GM23338 (cell line): ENCODE results near the gene NRF1. TPM values are rescaled to one million over a fixed set of nuclear protein-coding genes. Genes with fewer than 3 reads are reported as not detected.

Experiments
- ATAC-seq: fragments of 200-7000 bp; cut with Tn5 transposase; 3 replicates; pipeline ENCODE4 v1.9.1; 2020
- DNase-seq: peaks from one replicate; pipeline ENCODE4 v3.0.0-alpha.2; 2015; ENCODE audit warnings: low spot score
- H2AFZ ChIP-seq: fragments of 200-600 bp; sonication (generic); 2 replicates; pipeline ENCODE4 v1.8.0; 2016; ENCODE audit warnings: antibody characterized with exemption, mild to moderate bottlenecking, moderate library complexity
- H3F3A ChIP-seq: fragments of 200-600 bp; sonication (generic); replicated peaks from 2 replicates; pipeline ENCODE4 v1.8.0; 2017; ENCODE audit warnings: antibody characterized with exemption, mixed run types, low read depth
- H3K27ac ChIP-seq: fragments of 200-600 bp; sonication (generic); 2 replicates; pipeline ENCODE4 v1.6.1; 2016; ENCODE audit warnings: low read depth
- H3K27me3 ChIP-seq: fragments of 200-600 bp; sonication (generic); 2 replicates; pipeline ENCODE4 v1.8.0; 2016; ENCODE audit warnings: mild to moderate bottlenecking, mixed run types, moderate library complexity; ENCODE audit not compliant: insufficient read depth
- H3K36me3 ChIP-seq: fragments of 200-600 bp; sonication (generic); 2 replicates; pipeline ENCODE4 v1.8.0; 2016; ENCODE audit warnings: mild to moderate bottlenecking; ENCODE audit not compliant: insufficient read depth
- H3K4me1 ChIP-seq: fragments of 200-600 bp; sonication (generic); 2 replicates; pipeline ENCODE4 v1.8.0; 2016; ENCODE audit warnings: mild to moderate bottlenecking, moderate library complexity; ENCODE audit not compliant: insufficient read depth
- H3K4me2 ChIP-seq: fragments of 200-600 bp; sonication (generic); 2 replicates; pipeline ENCODE4 v1.7.1; 2017; ENCODE audit warnings: mixed run types
- H3K4me3 ChIP-seq: fragments of 200-600 bp; sonication (generic); 2 replicates; pipeline ENCODE4 v1.6.1; 2016; ENCODE audit warnings: mixed run types
- H3K79me2 ChIP-seq: fragments of 200-600 bp; sonication (generic); replicated peaks from 2 replicates; pipeline ENCODE4 v1.8.0; 2017; ENCODE audit warnings: mild to moderate bottlenecking; ENCODE audit not compliant: insufficient read depth
- H3K9me2 ChIP-seq: fragments of 200-600 bp; sonication (generic); 2 replicates; pipeline ENCODE4 v1.8.0; 2017; ENCODE audit not compliant: insufficient read depth
- H4K20me1 ChIP-seq: fragments of 200-600 bp; sonication (generic); replicated peaks from 2 replicates; pipeline ENCODE4 v1.8.0; 2017; ENCODE audit warnings: mild to moderate bottlenecking; ENCODE audit not compliant: insufficient read depth
- H3K27ac Mint-ChIP-seq: 2 replicates; pipeline ENCODE4 v1.8.0; 2020; ENCODE audit warnings: inconsistent platforms, mild to moderate bottlenecking, moderate library complexity, mixed read lengths
- H3K27me3 Mint-ChIP-seq: 3 replicates; pipeline ENCODE4 v1.8.0; 2022; ENCODE audit warnings: low read depth, mild to moderate bottlenecking, moderate library complexity, mixed read lengths, inconsistent platforms; ENCODE audit not compliant: insufficient read depth, poor library complexity
- H3K36me3 Mint-ChIP-seq: 3 replicates; pipeline ENCODE4 v1.8.0; 2021; ENCODE audit warnings: low read depth, mild to moderate bottlenecking, inconsistent platforms, moderate library complexity, mixed read lengths
- H3K4me1 Mint-ChIP-seq: 3 replicates; pipeline ENCODE4 v1.8.0; 2020; ENCODE audit warnings: mild to moderate bottlenecking, inconsistent platforms, mixed read lengths
- H3K4me3 Mint-ChIP-seq: 3 replicates; pipeline ENCODE4 v1.8.0; 2021; ENCODE audit warnings: moderate library complexity, mild to moderate bottlenecking, inconsistent platforms, mixed read lengths
- H3K9me3 Mint-ChIP-seq: 3 replicates; pipeline ENCODE4 v1.8.0; 2020; ENCODE audit warnings: moderate library complexity, mild to moderate bottlenecking, inconsistent platforms, mixed read lengths
- CREB1 ChIP-seq: fragments of 250-450 bp; sonication (Bioruptor Pico); IDR thresholded peaks from 2 replicates; pipeline ENCODE4 v1.5.0; 2020; ENCODE audit warnings: low read depth, mild to moderate bottlenecking, moderate library complexity
- CTCF ChIP-seq, 2 experiments: fragments of 200-600 bp in 1 of 2; sonication (generic) in 1 of 2; conservative IDR thresholded peaks; 2 replicates each; pipeline versions ENCODE4 v1.5.1 to v1.6.1; 2016 to 2017; ENCODE audit warnings: antibody characterized with exemption in 2 of 2, low read depth in 2 of 2, mild to moderate bottlenecking in 2 of 2, moderate library complexity in 1 of 2
- EZH2phosphoT487 ChIP-seq: fragments of 200-600 bp; sonication (generic); IDR thresholded peaks from one replicate; pipeline ENCODE4 v1.8.1; 2018; ENCODE audit warnings: antibody characterized with exemption; ENCODE audit not compliant: unreplicated experiment
- JUNB ChIP-seq: IDR thresholded peaks from one replicate; pipeline ENCODE4 v1.6.1; 2016; ENCODE audit warnings: antibody characterized with exemption; ENCODE audit not compliant: unreplicated experiment
- NANOG ChIP-seq: IDR thresholded peaks from 2 replicates; pipeline ENCODE4 v1.6.1; 2016; ENCODE audit warnings: antibody characterized with exemption, borderline replicate concordance
- STAT1 ChIP-seq: IDR thresholded peaks from one replicate; pipeline ENCODE4 v1.6.1; 2016; ENCODE audit warnings: antibody characterized with exemption; ENCODE audit not compliant: unreplicated experiment
- ZNF331 ChIP-seq: fragments of 250-450 bp; sonication (Bioruptor Pico); IDR thresholded peaks from 2 replicates; pipeline ENCODE4 v1.5.0; 2020; ENCODE audit warnings: low read depth, mild to moderate bottlenecking, moderate library complexity
- polyA plus RNA-seq: library from polyadenylated mRNA; unstranded; fragments of >200 nt; fragmentation: Nextera tagmentation; extraction: Ambion mirVana; gene quantifications from 2 replicates; pipeline ENCODE4 v1.2.1, GENCODE V29; 2016
- total RNA-seq: library from RNA; depleted of rRNA; stranded (reverse); fragments of >200 nt; shearing (Covaris generic); gene quantifications from 2 replicates; pipeline ENCODE4 v1.2.3, GENCODE V29; 2014
- TF ChIP-seq, protein P1 (sequence below): IDR thresholded peaks from one replicate; pipeline ENCODE4 v1.6.1; 2018; ENCODE audit warnings: antibody characterized with exemption; ENCODE audit not compliant: unreplicated experiment

NRF1 gene
- total and polyA plus RNA-seq, 2 experiments from 2014 or later, result 5.3 to 24.6 TPM

GRCh38 chr7:129774359-129774758, 162.8 kb downstream of the NRF1 start (continued):
- no peak for TF ChIP-seq JUNB
- TF ChIP-seq, protein P1, sequence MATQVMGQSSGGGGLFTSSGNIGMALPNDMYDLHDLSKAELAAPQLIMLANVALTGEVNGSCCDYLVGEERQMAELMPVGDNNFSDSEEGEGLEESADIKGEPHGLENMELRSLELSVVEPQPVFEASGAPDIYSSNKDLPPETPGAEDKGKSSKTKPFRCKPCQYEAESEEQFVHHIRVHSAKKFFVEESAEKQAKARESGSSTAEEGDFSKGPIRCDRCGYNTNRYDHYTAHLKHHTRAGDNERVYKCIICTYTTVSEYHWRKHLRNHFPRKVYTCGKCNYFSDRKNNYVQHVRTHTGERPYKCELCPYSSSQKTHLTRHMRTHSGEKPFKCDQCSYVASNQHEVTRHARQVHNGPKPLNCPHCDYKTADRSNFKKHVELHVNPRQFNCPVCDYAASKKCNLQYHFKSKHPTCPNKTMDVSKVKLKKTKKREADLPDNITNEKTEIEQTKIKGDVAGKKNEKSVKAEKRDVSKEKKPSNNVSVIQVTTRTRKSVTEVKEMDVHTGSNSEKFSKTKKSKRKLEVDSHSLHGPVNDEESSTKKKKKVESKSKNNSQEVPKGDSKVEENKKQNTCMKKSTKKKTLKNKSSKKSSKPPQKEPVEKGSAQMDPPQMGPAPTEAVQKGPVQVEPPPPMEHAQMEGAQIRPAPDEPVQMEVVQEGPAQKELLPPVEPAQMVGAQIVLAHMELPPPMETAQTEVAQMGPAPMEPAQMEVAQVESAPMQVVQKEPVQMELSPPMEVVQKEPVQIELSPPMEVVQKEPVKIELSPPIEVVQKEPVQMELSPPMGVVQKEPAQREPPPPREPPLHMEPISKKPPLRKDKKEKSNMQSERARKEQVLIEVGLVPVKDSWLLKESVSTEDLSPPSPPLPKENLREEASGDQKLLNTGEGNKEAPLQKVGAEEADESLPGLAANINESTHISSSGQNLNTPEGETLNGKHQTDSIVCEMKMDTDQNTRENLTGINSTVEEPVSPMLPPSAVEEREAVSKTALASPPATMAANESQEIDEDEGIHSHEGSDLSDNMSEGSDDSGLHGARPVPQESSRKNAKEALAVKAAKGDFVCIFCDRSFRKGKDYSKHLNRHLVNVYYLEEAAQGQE, result no peak
- TF ChIP-seq NANOG, result no peak
- TF ChIP-seq ZNF331 (CRISPR knock-in tag), result no peak
- no peak for TF ChIP-seq CREB1 (CRISPR knock-in tag)
- no peak for TF ChIP-seq CTCF (conservative IDR thresholded peaks at IDR 0.05; ENCODE audit: low read depth in 2 of 2)

GRCh38 chr7:129774871-129775694, 163.6 kb downstream of the NRF1 start:
- Histone ChIP-seq H3K4me3 (peak overlapping the region; percentile 93), H3F3A (peaks cover 17% of the 10 kb centered on the region), H4K20me1 (peaks cover 9% of the 10 kb centered on the region), H3K79me2 (peaks cover 76% of the 10 kb centered on the region), H2AFZ (no peak overlapping the region), H3K9me2 (no peaks in the 10 kb centered on the region), H3K27me3 (peaks cover 27% of the 10 kb centered on the region), H3K36me3 (no peaks in the 10 kb centered on the region), H3K4me1 (peaks cover 70% of the 10 kb centered on the region), H3K4me2 (peak overlapping the region; percentile 100), H3K27ac (no peak overlapping the region)
- H3K9me3 Mint-ChIP-seq, result no peaks in the 10 kb centered on the region
- peaks cover 70% of the 10 kb centered on the region for H3K4me1 Mint-ChIP-seq
- H3K36me3 Mint-ChIP-seq, result peaks cover 24% of the 10 kb centered on the region
- DNase-seq, result no peak
- ATAC-seq, result no peak
- H3K27me3 Mint-ChIP-seq, result peaks cover 44% of the 10 kb centered on the region
- peak overlapping the region; percentile 59 for H3K27ac Mint-ChIP-seq
- H3K4me3 Mint-ChIP-seq, result peak overlapping the region; percentile 46
- TF ChIP-seq CREB1 (CRISPR knock-in tag) (no peak), NANOG (no peak), CTCF (conservative IDR thresholded peaks at IDR 0.05; ENCODE audit: low read depth in 2 of 2) (no peak), STAT1 (no peak), EZH2phosphoT487 (no peak), ZNF331 (CRISPR knock-in tag) (no peak)
- TF ChIP-seq, protein P1, result no peak
